ENCODE results near the gene CHST3.

GRCh38 chr10:71952745-71953144, 11.4 kb upstream of the CHST3 start:
- TF ChIP-seq CTCF (IDR thresholded peaks at IDR 0.05) (no peak), POLR2A (IDR thresholded peaks at IDR 0.05) (no peak)

Data from breast epithelium (tissue), 3 donors.